GM18511 (cell line): ENCODE results near the gene SORBS2.
"Not testable (repeated sequence)": the region's sequence is repeated elsewhere in the genome, so short reads cannot be mapped to it uniquely, and the experiment has no call there.

Experiments
- ATAC-seq: cut with Tn5 transposase; IDR thresholded peaks from one replicate; pipeline ENCODE4 v1.9.1; 2021; ENCODE audit warnings: mild to moderate bottlenecking, moderate library complexity; ENCODE audit not compliant: unreplicated experiment

The SORBS2 gene

DNA sequence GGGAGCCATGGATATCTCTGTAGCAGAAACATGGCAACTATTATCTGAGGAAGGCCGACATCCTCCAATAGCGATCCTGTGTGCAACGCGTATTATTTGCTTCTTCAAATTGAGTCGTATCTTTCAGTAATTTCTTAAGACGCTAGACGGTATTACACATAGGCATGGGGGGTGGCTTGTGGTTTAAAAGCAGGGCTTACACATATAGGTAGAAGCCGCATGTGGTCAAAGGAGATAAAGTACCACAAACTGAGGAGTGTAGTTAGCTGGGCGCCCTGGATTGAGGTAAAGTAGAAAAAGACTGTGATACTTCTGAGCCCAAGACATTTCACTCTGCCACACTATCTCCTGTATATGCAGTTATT lies 94.6 kb downstream of the SORBS2 start:
- ATAC-seq: no peak

DNA sequence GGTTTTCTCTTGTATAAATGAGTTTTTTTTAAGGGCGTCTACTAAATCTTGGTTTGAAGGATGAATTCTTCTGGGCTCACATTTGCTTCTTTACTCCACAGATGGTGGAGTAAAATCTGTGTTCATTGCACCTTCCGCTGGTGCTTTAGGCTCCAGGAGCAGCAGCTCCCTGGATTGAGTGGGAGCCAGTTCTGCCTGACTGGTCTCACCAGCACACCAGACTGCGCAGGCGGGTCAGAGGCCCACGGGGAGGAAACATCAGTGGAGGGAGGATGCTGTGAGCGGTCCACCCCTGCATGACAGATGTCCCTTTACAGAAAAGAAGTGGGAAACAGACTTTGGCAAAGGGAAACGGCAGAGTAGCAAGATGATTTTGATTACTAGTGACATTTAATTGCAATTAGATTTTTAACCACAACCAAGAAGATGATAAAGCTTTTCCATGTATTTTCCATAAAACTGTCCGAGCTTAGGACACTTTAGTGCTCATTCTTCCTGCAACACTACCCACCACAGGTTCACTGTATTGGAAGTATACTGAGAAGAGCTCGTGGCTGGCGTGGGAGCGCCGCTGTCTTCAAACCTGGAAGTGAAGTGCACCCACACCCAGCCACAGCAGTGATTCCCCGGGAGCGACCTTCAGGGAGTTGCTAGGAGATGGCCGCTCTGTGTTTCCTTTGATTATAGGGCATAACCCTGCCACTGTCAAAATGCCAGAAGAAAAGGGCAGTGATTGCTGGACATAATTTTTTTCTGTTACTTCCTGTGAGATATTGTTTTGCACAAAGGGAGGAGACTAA lies 95.2 kb downstream of the SORBS2 start:
- no peak for ATAC-seq

DNA sequence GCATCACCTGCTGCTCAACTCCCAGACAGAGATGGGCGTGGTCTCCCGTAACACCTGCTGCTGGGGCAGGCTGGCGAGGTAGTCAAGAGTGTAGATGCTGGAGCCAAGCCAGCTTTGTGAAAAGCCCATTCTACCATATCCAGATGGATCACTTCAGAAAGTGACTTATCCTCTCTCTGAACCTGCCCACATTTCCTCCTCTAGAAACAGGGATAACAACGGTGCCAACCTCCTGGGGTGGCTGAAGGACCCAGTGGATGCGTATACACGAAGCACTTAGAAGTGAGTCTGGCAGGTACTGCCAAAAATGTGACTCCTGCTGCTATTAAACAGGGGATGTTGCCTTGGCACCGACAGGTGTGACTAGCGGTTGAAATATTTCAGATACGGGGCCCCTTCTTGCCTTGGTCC lies 95.8 kb downstream of the SORBS2 start:
- ATAC-seq: no peak

DNA sequence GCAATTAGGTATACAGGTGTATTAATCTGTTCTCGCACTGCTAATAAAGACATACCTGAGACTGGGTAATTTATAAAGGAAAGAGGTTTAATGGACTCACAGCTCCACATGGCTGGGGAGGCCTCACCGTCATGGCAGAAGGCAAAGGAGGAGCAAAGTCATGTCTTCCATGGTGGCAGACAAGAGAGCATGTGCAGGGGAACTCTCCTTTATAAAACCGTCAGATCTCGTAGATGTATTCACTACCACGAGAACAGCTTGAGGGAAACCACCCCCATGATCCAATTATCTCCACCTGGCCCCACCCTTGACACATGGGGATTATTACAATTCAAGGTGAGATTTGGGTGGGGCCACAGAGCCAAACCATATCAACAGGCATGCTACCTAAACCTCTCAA lies 97.5 kb downstream of the SORBS2 start:
- ATAC-seq: not testable (repeated sequence)

DNA sequence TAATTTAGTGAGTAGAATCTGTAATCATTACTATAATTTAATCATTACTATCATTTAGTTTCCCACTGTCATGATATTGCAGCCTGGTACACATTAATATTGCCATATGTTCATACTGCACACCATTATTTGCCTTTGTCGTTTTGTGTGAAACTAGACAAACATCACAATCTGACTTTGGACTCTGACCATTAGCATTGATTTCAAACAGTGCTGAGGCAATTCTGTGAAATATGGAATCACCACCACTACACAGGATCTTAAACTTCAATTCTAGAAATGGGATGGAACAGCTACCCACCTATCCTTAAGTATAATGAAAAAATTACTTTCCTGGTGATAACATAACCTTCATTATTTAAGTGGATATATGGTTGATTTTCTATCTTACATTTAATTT lies 98.3 kb downstream of the SORBS2 start:
- ATAC-seq: no peak

DNA sequence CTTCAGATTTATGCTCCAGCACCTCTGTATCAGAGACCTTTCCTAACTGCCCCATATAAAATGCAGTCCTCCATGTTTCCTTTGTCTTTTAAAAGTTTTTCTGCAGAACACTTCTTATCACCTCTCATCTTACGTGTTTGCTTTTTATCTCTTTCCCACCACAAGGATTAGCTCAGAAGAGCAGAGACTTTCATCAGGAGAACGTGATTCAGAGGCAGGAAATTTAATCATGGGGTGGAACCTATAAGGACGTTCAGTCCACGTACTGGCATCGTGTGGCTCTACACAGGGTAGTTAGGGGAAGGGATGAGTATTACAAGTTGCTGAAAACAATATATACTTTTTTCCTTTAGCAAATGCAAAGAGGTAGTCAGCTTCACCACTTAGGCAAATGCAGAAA lies 98.7 kb downstream of the SORBS2 start:
- ATAC-seq: no peak

DNA sequence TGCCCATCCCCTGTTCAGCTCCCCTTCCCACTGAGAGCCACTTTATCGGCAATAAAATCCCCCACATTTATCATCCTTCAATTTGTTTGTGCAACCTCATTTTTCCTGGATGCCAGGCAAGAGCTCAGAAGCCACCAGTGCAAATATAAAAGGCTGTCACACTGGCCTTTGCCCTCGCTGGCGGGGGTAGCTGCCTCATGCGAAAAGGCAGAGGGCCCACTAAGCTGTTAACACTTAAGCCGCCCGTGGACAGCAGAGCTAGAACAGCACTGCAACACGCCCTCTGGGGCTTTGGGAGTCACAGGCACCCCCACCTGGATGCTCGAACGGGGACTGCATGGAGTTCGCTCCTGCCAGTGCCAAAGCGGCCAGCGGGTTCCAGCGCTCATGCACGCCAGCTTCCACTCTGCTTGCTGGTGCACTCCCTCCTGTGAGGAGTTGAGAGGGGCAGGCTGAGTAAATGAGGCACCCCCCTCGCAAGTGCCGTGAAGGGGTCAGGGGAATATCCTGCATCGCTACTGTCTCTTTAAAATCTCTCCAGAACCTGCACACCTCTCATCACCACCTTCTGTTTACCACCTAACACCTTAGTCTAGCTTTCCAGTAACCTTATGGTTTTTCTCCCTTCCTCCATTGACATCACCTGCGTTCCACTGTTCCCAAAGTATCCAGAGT lies 99.5 kb downstream of the SORBS2 start:
- no peak for ATAC-seq

DNA sequence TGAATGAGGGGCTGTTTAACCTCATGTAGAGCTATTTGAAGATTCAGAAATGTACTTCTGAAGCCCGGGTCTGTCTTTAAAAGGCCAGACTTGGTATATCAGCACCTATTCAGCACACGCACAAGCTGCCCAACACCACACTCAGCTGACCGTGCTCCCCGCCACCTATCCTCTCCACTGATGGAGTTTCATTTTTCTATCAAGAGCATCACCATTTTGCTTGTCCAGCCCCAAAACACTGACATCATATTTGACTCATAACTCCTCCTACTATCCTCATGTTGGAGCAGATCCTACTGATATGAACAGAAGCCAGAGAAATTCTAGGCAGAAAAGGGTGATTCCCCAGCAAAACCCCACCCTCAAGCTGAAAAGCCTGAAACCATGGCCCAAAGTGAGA lies 100.3 kb downstream of the SORBS2 start:
- ATAC-seq: no peak

DNA sequence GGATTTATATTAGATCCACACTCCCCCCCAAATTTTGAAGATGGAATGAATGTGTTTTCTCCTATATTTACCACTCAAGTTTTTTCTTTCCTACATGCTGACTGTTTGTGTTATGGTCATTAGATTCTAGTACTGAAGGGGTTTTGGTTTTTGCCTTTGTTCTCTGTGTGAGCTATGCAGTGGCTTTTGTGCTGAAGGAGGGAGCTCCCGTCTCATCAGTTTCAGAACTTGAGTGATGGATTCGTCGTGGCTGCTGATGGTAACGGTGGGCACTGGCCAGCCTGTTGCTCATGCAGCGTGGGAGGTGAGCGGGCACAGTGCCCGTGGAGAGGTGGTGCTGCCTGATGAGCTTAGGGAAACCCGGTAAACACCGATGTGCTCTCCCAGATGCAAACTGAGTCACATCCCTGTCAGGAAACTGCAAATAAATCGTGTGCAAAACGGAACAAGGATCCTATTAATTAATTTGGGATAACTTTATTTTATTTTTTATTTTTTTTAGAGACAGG lies 101.5 kb downstream of the SORBS2 start:
- ATAC-seq: no peak

DNA sequence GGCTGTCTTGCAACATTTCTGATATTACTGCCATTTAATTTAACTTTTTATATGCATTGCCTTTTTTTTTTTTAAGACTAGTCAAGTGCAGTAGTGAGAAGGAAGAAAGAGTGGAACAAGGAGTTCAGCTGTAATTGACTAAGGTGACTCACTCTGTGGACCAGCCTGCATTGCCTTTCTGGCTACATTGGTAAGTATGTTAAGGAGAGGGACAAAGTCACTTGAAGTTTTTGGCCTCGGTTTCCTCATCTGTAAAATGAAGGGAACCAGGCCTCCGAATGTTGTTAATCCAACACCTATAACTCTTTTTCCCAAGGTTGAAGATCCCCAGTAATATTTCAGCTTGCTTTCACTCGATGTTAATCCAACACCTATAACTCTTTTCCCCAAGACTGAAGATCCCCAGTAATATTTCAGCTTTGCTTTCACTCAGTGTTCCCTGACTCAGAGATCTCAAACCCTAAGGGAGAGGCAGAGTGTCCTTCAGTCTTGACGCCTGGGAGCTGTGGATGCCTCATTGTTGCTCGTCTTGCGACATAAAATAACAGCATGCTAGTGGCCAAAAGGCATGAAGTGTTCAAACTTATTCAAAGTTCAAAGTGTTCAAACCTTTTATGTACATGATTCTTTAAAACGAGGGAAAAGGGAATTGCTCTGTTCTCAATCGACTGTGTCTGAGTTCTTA lies 102.0 kb downstream of the SORBS2 start:
- ATAC-seq: no peak

DNA sequence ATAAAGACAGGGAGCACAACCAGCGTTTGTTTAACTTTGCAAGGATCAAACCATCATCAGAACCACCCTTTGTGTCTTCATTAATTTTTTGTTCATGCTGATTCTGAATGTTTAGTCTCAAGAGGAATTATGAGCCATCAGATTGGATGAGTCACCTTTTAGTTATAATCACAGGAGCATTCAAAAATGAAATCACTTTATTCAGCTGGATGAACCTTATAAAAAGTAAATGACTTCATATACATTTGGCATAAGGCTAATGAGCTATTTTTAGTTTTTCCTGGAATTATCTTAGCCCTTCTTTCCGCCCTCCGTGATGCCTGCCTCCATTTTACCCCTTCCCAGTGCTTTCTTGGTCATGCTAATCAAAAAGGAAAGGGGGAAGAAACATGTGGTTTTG lies 103.6 kb downstream of the SORBS2 start:
- no peak for ATAC-seq

DNA sequence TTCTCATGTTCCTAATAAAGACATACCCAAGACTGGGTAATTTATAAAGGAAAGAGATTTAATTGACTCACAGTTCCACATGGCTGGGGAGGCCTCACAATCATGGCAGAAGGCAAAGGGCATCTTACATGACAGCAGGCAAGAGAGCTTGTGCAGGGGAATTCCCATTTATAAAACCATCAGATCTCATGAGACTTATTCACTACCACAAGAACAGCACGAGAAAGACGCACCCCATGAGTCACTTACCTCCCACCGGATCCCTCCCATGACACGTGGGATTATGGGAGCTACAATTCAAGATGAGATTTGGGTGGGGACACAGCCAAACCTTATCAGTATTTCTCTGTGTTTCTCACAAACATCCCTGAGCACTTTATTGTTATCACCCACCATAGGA lies 104.4 kb downstream of the SORBS2 start:
- peak; percentile 70 for ATAC-seq

DNA sequence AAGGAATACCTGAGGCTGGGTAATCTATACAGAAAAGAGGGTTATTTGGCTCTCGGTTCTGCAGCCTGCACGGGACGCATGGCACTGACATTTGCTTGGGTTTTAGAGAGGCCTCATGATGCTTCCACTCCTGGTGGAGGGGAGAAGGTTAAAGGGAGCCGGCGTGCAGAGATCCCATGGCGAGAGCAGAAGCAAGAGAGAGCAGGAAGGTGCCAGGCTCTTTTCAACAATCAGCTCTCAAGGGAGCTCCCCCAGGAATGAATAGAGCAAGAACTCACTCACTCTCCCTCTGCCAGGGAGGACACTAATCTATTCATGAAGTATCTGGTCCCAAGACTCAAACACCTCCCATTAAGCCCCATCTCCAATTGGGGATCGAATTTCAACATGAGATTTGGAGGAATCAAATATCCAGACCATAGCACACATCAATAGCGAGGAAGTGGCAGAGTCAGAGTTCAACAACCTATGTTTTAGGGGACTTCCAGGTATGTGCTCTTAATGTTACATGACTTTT lies 109.8 kb downstream of the SORBS2 start:
- ATAC-seq: no peak

DNA sequence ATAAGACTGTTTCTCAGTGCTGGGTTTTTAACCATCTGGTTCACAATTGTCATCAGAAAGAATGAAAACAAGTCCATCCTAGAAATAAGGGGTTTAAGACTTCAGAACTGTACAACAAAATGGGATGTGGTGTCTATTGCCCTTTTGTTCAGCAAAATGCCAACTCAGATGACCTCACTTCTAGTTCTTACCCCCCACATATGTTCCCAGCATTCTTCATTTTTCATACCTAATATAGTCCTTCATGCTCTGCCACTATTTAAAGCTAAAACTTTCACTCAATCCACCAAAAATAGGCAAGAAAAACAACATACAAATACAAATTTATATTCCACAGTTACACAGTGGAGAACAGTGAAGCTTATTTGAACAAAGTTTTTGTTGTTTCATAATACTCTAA lies 111.4 kb downstream of the SORBS2 start:
- no peak for ATAC-seq

DNA sequence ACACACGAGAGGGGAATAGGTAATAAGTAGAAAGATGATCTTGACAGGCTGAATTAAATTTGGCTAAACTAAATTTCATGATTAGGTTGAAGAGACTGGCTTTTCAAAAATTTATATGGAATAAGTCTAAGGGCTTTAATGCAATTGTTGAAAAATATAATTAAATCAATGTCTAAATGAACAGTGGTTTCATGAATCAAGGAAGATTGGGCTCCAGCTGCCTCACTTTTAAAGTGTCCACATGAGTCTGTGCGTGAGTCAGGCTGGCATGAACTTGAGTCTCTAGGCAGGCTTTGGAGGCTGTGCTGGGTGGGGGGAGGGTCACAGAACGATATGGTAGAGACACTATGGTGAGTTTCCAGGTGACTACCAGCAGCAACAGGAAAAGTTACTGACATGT lies 111.9 kb downstream of the SORBS2 start:
- ATAC-seq: no peak

DNA sequence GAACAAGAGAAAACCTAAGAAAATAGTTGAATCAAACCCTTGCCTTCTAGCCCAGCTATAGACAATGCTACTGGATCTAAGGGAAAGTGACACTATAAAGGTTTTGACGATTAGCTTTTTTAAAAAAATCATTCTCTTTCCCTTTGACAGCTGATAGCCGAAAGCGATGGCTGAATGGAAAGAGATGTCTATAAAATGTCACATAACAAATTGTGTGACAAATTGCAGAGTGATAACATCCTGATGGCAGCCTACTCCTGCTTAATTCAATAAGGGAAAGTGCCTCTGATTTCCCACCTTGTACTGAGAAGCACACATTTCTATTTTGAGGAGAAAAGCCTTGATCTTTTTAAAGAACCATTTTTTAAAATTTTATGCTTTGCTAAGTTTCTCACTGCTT lies 114.5 kb downstream of the SORBS2 start:
- ATAC-seq: no peak

DNA sequence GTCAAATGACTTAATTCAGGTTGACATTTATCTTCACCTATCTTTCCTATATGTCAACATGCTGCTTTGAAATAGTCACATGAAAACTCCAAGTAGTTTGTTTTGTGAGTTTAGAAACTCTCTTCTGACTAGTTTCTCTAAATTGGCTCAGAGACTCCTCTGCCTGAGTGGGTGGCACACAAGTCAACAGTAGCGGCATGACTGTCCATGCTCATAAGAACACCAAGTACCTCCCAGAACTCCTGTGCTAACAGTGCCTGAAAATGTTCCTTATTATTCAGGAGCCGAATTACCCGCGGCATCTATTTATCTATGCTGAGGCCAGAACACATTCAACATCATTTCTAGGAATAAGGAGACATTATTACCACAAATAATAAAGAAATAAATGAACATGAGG lies 116.3 kb downstream of the SORBS2 start:
- no peak for ATAC-seq

DNA sequence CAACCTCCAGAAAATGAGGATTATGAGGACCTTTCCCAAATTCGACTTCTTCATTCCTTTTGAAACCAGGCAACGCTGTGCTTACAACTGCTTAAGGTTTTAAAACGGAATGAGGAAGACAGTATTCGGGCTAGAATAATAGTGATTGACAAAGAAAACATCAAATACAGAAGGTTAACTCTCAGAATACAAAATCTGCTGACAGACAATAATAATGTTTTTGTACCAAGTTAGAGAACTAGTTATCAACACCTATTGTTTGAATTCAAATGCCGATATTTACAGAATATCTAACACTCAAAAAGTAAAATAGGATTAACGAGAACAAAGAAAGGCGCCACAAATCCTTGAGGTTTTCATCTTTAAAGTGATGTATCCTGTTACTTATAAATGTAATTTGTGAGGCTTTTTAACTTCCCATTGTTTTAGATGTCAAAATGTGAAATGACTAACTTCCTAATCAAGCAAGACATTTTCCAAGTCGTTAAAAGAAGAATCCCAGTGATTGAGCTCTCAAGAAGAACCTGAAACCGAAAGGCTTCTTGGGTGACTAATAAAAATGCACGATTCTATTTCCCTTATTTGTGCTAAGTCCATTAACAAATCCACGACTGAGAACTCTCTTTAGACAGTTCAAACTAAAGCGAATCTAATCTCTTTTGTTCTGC lies 118.3 kb downstream of the SORBS2 start:
- no peak for ATAC-seq

DNA sequence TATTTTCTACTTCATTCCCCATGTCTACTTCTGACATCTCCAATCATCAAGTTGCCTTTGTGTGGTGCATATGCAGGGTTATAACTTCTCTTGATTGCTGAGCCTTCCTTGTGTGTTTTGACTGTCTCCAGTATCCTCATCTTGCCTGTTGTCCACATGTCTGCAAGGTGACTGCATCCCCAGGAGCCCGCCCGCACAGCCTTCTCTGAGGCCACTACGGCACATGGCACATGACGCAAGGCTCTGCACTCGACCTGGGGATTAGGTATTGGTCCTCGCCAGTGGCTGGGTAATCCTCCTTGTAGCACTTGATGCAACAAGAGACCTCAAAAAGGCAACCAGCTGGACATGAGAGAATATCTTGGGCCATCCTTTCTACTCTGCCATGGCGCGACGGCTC lies 122.6 kb downstream of the SORBS2 start:
- no peak for ATAC-seq

DNA sequence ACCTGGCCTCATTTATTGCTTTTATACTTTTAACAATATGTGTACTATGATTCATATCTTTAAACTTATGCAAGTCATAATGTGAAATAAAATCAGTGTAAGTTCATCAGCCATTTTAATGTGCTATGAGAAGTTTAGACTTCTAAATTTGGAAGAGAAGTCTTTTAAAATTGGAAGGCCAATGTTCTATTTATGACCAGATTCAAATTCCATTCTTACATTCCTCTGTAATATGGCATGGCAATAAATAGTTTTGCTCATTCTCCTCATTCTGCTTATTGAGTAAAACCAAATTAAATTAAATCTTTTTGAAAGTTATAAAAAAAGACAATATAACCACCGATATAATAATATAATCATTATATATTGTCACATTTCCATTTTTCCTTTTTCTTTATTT lies 126.2 kb downstream of the SORBS2 start:
- no peak for ATAC-seq

DNA sequence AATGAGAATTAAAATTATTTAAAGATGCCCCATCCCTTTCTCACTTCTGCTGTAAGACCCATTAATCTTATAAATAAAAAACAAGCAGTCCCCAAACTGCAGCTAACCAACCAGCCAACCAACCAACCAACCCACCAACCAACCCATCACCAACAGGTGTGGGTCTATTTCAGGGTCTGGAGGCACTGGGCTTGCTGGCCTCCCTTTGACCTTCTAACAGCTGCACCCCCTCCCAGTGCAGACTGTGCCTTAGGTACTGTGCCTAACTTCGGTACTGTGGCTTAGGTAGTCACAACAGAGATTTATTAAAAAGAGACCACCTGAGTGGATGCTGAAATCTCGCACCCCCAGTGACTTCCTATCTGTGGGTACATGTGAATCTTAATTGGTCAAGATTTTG lies 128.1 kb downstream of the SORBS2 start:
- no peak for ATAC-seq
